ENCODE data around the gene CYSTM1.

DNA sequence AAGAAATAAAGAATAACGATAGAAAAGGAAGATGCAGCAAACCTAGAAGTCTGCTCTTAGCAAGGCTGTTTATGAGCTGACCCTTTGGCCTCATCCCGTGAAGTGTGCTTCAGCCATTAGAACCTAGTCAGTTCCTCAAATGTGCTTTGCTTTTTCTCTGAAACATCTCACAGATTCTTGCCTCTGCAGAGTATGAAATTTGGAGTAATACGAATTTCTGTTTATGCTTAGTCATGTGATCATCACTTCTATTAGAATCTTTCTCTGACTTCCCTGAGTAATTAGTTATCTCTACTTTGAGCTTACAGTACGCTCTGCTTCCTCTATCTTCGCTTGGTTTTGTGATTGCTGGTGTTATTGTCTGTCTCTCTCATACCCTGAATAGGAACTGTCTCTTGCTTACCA, 11.3 kb downstream of the CYSTM1 start:
- TF ChIP-seq, protein P1, sequence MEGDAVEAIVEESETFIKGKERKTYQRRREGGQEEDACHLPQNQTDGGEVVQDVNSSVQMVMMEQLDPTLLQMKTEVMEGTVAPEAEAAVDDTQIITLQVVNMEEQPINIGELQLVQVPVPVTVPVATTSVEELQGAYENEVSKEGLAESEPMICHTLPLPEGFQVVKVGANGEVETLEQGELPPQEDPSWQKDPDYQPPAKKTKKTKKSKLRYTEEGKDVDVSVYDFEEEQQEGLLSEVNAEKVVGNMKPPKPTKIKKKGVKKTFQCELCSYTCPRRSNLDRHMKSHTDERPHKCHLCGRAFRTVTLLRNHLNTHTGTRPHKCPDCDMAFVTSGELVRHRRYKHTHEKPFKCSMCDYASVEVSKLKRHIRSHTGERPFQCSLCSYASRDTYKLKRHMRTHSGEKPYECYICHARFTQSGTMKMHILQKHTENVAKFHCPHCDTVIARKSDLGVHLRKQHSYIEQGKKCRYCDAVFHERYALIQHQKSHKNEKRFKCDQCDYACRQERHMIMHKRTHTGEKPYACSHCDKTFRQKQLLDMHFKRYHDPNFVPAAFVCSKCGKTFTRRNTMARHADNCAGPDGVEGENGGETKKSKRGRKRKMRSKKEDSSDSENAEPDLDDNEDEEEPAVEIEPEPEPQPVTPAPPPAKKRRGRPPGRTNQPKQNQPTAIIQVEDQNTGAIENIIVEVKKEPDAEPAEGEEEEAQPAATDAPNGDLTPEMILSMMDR (IDR thresholded peaks at IDR 0.05; ENCODE audit: low read depth, low read length, poor library complexity, severe bottlenecking): no peak
- TF ChIP-seq EZH2phosphoT487 (IDR thresholded peaks at IDR 0.05; ENCODE audit: borderline replicate concordance, low read length): no peak

Data from DOHH2 (cell line).